SW 1271 (cell line): ENCODE data around the gene CCDC6.
"Not testable (repeated sequence)": the region's sequence is repeated elsewhere in the genome, so short reads cannot be mapped to it uniquely, and the experiment has no call there.

Source experiments
- DNase-seq, 2 experiments: peaks; one replicate each; lab custom pipeline; 2025; lab: John Stamatoyannopoulos, UW

The CCDC6 gene

DNA sequence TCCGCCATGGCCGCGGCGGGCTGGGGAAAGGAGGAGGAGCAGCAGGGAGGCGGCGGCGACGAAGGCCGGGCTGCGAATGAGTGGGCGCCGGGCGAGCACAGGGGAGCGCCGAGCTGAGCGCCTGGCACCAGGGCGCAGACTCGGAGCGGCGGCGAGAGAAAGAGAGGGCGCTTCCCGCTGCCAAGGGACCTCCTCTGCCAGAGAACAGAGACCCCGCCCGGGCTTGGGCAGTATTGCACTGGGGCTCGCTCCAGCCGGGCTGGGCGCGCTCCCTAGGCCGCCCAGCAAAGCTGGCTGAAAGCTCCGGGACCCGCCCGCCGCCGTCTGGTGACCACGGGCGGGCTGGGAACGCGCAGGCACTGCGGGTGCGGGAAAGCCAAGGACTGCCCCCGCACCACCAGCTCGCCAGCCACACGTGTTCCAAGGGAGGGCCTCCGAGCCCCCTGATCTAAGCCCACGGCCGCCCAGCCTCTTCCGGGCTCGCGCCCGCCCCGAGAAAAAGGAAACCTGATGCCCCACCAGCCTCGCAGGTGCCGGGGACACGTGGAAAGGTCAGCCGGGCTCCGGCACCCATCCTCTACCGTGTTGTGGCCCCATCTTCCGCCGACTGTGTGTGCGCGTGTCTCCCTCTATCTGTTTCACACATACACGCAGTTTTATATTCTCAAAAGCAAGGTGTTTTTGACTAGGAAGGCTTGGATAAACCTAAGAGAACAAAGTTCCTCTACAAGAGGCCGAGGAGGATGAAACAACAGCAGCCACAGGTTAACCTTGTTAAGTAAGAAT lies at the start of gene CCDC6:
Gene CCDC6, minus strand, starts transcription at position 140 of the 786 bp plus-strand sequence. Its CDS starts 132 bp downstream, at position 8.
- peak; percentile 61 to 83 for DNase-seq

DNA sequence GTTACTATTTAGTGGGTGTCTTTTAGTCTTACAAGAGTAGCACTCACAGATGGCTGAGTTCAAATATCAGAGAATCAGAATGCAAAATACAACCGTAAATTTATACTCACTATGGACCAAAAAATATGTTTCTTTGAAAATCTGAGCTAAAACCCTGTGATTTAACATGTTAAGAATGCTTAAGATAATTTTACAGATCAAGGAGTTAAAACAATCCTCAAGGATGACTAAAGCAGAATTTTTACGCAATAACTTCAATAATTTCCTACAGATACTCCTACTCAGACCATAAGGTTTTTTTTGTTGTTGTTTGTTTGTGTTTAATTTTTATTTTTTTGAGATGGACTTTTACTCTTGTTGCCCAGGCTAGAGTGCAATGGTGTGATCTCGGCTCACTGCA lies 47.9 kb upstream of the CCDC6 start:
- DNase-seq, result no peak

DNA sequence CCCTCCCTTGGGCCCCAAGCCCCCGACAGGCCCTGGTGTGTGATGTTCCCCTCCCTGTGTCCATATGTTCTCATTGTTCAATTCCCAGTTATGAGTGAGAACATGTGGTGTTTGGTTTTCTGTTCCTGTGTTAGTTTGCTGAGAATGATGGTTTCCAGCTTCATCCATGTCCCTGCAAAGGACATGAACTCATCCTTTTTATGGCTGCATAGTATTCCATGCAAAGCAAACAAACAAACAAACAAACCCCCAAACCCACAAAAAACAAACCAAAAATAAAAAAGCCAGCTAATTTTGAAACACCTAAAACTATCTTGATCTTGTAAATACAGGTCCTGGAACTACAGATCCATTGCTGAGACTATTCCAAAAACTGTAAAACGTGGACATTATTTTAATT lies 47.4 kb upstream of the CCDC6 start:
- not testable (repeated sequence) for DNase-seq

DNA sequence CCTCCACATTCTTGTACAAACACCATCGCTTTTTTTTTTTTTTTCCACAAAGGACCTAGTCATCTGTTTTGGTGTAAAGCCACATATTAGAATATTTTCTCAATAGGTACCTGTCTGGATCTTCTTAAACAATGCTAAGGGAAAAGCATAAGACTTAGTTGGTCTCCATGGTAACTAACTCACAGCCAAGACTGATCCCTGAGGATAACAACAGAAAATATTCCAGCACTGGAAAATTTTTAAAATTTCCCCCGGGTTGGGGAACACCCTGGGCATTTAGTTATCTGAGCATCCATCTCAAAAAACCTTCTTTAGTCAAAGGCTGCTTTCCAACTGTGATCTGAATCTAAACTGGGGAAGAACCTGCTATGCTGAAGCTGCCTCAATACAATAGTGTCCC lies 43.7 kb upstream of the CCDC6 start:
- no peak for DNase-seq

DNA sequence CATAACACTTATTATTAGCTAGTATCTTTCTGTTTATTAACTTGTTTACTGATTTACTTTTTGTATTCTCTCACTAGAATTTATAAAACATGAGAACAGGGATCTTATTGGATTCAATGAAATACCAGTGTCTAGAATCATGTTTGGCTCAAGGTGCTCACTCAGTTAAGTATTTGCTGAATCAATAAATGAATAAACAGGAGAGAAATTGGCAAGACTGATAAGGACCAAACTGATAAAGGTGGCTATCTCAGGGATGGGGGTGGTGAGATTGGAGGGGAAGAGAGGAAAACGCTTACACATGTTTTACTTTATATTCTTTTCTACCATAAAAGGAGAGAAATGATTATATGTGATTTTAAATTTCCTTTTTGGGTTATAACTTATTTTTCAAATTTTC lies 43.3 kb upstream of the CCDC6 start:
- no peak for DNase-seq

DNA sequence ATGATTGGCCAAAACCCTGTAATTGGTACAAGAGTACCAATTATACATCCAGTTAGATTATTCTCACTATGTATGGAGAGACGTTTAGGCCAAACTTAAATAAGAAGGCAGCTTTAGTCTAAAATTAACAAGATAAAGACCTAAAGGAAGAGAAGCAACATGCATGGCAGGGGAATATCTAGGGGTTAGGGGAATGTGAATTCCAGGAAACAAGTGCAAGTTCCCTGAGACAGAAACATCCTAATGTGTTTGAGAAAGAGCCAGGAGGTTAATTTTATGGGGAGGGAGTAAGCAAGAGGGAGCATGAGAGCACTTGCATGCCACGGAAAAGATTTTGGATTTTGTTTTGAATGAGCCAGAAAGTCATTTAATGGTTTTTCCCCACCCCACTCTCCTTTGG lies 39.6 kb upstream of the CCDC6 start:
- no peak for DNase-seq

DNA sequence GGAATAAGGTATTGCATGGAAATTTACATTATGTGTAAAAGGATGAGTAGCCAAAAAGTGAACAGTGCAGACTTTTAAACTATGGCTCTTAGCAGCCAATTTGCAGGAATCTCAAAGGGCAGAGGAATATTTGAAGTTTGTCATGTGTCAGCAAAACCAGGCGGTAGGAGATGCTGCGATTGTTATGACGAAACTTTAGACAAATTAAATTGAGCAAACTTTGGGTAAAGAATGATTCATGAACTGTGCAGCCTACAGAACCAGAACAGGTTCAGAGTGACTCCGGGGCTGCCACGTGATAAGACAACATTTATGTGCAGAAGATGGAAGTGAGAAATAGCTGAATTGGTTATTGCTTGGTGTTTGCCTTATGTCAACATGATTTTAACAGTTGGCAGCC lies 39.2 kb upstream of the CCDC6 start:
- DNase-seq, result no peak

DNA sequence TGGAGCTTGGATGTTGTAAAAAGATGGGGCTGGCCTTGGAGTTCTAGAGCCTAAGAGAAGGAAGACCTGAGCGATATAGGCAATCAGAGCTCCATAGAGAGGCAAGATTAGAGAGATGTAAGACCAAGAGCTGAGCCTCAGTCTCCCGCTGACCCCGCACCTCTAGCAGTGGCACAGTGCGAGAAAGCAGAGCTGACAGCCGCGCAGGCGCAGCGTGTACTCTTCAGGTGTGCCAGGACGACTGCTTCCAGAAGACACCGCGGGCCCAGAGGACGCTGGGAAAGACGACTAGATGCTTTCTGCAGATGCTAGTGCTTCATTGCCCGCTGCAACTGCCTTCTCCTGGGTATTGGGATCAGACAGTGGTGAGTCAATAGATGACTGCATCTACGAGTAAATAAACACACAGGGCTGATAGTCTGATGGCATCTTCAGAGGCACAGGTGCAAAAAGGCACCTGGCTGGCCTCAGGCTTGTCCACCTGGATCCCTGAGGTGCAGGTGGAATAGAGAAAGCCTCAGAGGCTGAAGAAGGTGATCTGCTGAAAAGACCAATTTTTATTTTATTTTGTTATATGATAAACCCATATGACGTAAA lies 38.1 kb upstream of the CCDC6 start:
- DNase-seq, result no peak

DNA sequence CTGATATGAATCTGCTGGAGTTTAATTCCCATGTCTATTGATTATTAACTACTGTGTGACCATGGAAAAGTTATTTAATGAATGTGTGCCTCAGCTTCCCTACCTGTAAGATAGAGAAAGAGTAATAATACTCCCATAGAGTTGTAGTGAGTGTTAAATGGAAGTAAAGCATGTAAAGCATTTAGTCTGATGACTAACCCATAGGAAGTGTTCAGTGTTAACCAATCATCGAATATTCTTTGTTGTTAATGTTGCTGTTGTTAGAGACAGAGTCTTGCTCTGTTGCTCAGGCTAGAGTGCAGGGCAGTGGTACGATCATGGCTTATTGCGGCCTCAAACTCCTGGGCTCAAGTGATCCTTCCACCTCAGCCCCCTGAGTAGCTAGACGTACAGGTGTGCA lies 36.2 kb upstream of the CCDC6 start:
- no peak for DNase-seq

DNA sequence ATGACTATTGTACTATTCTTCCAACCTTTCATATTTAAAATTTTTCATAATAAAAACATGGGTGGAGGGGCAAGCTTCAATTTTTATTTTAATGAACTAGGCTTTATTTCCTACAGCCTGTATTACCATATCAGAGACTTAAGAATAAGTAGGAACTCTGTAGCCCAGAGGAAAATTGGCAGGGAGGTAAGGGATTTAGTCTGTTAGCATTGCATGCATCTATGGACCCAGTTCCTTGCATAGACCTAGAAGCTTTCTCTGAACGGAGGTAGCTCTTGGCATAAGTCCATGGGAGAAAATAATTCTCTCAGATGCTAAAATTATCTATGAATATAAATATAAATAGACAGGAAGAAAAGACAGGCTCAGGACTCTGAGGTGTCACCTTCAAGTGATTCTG lies 31.4 kb upstream of the CCDC6 start:
- no peak for DNase-seq

DNA sequence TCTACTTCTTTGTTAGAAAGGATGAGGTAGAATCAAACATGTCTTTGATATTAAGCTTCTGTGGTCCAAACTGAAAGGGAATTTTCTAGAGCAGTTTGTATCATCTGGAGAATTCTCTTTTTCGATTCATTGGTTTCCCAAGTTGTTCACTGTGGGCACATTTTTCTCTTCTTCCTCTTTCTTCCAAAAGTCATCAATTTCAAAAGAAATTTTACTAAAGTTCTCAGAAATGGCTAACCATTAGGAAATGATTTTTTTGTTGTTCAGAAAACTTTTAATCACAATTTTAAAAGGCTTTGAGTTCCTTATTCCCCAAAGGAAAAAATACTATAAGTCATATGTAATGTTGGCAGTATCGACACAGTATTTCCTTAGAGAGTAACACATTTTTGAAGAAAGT lies 28.3 kb upstream of the CCDC6 start:
- DNase-seq, result no peak

DNA sequence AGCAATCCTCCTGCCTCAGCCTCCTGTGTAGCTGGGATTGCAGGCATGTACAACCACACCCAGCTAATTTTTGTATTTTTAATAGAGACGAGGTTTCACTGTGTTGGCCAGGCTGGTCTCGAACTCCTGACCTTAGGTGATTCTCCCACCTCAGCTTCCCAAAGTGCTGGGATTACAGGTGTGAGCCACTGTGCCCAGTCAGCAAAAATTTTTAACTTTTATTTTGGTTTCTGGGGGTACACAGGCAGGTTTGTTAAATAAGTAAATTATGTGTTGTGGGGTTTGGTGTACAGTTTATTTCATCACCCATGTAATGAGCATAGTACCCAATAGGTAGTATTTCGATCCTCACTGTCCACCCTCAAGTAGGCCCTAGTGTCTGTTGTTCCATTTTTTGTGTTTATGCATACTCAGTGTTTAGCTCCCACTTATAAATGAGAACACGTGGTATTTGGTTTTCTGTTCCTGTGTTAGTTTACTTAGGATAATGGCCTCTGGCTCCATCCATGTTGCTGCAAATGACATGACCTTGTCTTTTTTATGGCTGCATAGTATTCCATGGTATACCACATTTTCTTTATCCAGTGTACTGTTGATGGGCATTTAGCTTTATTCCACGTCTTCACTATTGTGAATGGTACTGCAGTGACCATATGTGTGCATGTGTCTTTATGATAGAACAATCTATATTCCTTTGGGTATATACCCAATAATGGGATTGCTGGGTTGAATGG lies 24.6 kb upstream of the CCDC6 start:
- not testable (repeated sequence) for DNase-seq

DNA sequence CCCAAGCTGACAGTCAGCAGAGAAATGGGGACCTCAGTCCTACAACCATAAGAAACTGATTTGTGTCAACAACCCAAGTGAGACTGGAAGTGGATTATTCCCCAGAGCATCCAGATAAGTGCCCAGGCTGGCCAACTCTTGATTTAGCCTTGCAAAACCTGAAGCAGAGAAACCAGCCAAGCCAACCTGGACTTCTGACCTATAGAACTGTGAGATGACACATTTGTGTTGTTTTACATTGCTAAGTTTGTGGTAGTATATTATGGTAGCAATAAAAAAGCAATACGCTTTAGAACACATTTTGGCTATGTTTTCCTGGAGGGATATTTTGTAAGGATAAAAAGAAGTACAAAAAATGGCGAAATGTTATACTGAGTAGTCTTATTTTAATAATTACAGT lies 19.7 kb upstream of the CCDC6 start:
- DNase-seq, result no peak

DNA sequence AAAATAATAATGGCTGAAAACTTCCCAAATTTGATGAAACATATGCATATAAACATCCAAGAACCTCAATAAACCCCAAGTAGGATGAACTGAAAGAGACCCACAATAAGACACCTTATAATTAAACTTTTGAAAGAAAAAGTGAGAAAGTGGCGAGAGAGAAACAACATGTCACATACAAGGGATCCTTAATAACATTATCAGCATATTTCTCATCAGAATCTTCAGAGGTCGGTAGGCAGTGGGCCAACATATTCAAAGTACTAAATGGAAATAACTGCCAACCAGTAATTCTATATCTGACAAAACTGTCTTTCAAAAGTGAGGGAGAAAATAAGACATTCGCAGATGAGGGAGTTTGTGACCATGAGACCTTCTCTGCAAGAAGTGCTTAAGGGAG lies 16.6 kb upstream of the CCDC6 start:
- no peak for DNase-seq

DNA sequence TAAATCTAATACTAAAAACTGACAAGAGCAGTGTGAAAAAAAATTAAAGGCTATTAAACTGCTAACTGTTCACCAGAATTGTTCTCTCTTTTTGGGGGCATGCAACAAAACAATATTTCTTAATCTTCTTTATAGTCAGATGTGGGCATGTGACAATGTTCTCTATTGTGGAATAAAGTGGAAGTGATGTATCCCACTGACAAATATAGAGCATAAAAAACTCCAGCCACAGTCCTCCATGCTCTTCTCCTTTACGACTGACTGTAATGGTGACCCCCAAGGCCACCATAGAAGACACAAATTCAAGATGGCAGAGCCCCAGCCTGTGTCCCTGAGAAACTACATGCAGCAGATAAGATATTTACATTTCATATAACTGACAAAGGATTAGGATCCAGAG lies 11.6 kb upstream of the CCDC6 start:
- DNase-seq, result no peak

DNA sequence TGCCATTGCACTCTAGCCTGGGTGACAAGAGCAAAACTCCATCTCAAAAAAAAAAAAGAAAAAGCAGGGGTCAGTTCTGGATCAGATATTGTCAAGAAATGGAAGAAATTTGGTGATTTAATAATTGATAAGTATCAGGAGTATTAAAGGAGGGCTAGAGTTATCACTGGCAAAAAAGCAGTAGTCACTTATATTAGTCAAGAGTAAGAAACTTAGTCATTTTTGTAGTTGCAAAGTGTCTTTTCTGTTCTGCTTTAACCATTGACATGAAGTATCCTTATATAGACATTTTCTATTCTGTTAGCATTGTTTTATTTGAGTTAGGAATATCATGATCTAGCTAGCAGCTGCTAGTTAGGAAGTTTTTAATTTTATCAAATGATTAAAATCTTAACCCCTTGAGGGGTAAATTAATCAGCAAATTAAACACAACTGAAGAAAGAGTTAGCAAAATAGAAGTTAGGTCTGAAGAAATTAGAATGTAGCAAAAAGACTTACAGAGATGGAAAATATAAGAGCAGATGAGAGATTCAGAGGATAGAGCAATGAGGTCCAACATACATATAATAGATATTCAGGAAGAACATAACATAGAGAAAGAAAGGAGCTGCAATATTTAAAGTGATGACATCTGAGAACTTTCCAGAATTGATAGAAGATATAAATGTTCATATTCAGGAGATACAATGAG lies 7.3 kb upstream of the CCDC6 start:
- DNase-seq, result no peak

DNA sequence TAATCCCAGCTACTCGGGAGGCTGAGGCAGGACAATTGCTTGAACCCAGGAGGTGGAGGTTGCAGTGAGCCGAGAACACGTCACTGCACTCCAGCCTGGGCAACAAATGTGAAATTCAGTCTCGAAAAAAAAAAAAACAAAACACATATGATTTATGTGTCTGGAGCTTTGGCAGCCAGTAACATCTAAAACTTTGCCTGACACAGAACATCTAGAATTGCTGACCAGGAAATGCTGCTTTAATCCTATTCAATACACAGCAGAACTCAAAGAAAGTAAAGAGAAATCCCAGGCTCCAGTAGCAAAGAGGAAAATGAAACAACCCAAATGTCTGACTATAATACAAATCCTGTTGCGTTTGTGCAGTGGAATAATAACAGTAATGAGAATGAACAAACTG lies 4.5 kb upstream of the CCDC6 start:
- DNase-seq, result no peak

DNA sequence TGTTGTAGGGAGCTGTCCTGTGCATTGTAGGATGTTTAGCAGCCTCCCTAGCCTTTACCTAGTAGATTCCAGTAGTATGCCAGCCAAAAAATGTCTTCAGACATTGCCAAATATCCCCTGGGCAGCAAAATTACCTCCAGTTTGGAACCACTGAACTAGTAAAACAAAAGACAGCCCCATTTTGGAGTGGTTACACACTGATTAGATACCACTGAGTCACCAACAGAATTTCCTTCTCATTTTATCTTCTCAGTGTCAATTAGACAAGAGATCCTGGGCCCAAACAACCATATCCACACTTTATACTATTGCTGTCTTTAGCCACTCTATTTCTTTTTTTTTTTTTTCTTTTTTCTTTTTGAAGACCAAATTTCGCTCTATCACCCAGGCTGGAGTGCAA lies 3.5 kb upstream of the CCDC6 start:
- DNase-seq, result no peak

DNA sequence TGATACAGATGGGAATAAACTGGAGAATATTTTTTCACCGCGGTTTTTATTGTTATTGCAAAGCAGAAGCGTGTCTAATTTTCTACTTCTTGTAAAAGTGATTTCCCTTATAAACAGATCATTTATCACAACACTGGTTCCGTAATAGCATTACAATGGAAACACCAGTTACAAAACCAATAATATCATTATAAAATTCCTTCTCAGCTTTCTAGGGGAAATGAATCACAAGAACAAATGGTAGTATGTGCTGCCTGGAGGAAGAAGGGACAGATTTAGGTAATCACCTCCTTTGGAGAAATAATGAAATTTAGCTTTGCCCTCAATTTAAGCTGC lies 2.4 kb upstream of the CCDC6 start:
- DNase-seq, result no peak

DNA sequence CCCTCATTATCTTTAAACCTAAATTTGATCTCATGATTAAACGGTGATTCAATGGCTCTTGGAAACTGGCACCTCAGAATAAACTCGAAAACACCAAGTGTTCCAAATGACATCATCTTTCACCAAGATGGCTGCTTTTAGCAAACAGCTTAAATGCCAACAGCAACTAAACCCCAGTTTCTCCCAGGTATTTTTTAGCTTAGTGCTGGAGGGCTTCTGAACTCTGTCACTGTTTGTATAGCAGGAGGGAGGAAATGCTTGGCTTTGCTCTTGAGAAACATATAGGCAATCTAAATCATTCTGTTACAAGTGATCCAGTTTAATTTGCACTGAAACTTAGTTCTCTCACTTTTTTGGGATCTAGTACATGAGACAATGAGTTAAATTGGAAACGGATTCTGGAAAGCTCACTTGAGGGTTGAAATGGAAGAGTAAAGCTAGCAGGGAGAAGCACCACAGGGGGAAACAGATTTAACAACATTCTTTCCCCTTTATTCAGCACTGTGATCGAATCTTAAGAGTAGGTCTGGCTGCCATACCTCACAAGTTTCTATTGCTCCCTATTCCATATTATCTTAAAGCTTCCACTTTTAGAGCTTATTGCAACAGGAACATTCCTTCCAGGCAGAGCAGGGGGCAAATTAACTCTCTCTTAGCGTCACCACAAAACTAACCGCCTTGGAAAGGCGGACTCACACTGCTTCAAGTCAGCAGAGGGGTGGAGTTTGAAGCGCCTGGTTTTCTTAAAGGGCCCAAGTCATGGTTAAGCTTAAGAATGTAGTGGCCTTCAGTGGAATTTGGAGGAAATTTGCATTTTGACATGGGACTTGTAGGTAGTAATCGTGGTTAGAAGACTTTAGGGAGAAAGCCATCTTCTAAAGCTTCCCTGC lies 1.8 kb upstream of the CCDC6 start:
- peak in 1 of 2 experiments; percentile 74 for DNase-seq

DNA sequence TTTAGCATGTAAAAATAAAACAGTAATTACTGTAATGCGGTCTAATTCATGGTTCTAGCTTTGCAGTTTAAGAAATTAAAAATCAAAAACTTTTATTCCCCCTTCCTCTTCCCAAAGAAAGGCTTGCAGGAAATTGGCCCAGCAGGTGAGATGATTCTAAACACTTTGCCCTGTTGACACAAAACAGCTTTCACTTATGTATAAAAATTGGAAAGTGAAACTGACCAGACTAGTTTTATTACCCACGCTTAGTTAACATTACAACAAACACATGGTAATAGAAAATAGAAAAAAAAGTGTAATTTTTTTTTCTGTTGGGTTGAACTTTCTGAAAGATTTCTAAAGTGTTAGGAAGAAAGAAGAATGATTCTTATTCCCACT lies 1.2 kb upstream of the CCDC6 start:
- DNase-seq, result no peak
